Right renal cortex interstitium (tissue), 3 donors: Measurements from ENCODE around the gene GLIPR2. TPM values are rescaled to one million over a fixed set of nuclear protein-coding genes. Genes with fewer than 3 reads are reported as not detected.
"Not testable (repeated sequence)": the region's sequence is repeated elsewhere in the genome, so short reads cannot be mapped to it uniquely, and the experiment has no call there.

Source experiments
- DNase-seq, 3 donors: peaks; one replicate each; pipeline ENCODE4 v3.0.0-alpha.2; 2013; ENCODE audit warnings: low read depth in 3 of 3, low spot score in 2 of 3
- polyA plus RNA-seq, 3 donors: library from polyadenylated mRNA; unstranded; fragments of 120-200 nt; gene quantifications; one replicate each; pipeline ENCODE4 v1.2.1, GENCODE V29; 2013; ENCODE audit not compliant: insufficient read length in 3 of 3

The GLIPR2 gene
- polyA plus RNA-seq, 3 donors, result 33.9 to 40.8 (median 40.0) TPM

DNA sequence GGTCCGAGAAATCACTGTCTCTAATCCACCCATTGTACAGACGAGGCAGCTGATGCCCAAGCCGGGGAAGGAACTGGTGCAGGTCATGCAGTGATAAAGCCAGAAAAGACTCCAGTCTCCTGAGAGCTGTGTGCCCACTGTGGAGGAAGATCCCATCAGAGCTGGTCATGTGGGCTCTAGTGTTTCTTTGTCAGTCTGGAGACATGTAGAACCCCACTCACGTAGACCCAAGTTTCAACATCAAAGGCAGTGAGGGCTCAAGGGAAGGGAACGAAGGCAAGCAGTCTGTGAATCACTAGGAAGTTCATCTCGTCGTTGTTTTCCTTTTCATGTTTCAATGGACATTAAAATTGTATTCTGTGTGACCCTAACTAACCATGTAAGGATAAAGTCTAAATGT is 14.6 kb upstream of the GLIPR2 start:
- DNase-seq, result no peak

DNA sequence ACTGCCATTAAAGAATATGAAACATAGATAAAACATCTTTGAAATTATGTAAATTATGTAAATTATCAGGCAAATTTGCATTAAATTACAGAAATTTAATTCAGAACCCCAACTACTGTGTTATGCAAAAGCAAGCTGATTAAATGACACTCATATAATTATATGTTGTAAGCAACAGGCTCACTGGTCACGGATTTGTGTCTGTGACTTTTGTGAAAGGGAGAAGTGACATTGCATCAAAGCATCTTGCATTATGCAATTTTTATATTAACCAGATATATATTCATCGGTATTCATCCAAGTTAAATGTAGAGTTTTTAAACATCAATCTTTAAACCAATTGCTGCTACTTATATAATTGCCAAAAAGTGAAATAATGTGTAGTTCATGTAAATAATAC is 13.0 kb upstream of the GLIPR2 start:
- DNase-seq, result no peak

DNA sequence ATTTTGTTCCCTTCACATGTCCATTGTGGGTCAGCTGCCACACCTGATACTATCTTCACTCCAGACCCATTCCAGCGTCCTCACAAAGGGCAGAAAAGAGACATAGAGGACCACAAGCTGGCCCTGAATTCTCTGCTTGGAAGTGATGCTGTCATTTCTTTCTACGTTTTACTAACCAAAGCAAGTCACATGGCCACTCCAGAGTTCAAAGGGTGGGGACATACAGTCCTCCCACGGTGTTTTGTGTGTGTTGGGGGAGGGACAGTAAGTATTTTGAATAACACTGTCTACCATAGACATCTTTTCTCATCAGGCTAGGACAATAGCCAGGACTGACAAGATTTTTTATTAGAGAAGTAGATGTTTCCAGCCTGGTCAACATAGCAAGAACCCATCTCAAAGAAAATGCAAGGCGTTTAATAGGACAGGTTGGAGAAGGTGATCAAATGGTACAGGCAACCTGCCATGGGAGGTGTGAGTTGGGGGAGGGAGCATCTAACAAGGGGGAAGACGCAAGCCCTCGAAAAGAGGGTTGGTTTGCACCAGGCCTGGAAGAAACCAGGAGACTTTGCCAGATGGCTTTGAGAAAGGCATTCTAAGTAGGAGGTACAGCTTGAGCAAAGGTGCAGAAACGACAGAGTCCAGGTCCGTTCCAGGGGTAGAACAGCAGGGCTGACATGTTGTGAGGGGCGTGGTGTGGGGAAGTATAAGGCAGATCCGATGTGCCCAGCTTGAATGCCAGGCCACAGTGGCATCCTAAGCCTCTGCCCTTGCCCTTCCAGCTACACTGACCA is 11.3 kb upstream of the GLIPR2 start:
- DNase-seq, result no peak

DNA sequence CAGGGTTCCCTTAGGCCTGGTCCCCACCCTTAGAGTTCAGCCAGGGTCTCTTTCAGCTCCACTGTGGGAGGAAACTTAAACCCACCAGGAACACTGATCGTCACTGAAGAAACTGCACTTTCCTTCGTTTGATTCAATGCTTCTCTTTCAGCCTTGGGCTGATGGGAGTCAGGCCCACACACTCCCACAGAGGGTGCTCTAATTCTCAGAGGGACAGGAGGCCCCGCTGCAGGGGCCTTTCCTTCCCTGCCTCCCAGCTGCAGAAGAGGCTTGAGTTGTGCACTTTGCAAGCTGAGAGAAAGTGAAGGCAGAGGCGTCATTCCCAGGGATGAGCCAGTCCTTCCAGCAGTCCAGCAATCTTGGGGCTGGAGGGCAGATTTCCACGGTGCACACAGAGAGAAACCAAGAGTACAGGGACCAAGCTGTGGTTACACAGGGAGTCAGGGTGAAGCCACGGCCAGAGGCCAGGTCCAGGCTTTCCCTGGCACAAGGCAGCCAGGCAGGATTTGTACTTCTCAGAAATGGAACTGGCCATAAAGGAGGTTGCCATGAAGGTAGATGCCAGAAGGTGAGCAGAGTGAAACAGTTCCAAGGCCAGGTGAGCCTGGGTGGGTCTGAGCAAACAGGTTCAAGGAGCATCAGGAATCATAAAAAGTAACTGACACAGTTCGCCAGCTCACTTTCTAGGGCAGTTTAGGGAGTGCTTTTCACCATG is 10.4 kb upstream of the GLIPR2 start:
- no peak for DNase-seq

DNA sequence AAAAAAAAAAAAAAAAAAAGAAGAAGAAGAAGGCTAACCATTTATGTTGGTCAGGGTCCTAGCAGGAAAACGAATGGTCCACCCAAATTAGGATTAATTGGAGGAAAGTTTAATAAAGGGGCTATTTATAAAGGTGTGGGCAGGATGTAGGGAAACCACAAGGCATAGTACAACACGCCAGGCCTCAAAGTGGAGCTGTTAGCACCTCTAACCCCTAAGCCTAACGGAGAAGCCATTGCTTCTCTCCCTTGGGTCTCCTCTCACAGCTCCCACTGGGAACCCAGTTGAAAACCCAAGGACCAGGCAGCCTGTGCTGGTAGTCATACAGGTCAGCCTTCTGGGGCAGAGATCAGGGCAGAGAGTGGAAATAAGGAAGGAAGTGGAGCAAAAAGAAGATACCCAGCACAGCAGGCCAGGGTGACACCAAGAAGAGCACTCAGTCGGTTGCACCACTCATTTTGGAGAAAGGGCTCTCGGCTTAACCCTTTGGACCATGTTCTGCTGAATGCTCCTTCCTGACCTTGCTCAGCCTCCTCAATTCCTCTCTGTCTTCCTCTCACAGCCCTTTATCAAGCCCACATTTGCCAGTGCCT is 8.8 kb upstream of the GLIPR2 start:
- no peak for DNase-seq

DNA sequence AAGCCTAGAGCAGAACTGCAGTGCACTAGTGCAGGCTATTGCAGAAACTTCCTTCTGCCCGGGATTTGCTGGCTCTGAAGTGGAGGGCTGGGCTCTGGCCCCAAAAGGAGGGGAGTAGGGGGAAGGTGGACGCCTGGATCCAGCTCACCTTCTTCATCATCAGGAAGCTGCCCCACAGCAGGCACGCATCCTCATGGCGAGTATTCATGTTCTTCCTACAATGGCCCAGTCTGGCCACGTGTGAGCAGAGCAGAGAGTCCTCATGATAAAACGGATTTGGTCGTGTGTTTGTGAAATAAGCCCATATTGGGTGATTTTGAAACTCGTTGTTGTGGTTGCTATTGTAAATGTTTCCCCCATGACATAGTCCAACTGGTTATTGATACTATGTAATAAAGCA is 8.2 kb upstream of the GLIPR2 start:
- no peak for DNase-seq

DNA sequence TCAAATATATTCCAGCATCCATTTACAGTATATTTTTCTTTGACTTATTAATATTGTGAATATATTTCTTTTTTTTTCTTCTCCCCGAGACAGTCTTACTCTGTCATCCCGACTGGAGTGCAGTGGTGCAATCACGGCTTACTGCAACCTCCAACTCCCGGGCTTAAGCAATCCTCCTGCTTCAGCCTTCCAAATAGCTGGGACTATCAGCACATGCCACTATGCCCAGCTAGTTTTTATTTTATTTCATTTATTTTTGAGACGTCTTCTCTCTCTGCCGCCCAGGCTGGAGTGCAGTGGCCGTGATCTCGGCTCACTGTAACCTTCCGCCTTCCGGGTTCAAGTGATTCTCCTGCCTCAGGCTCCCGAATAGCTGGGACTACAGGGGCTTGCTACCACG is 7.4 kb upstream of the GLIPR2 start:
- no peak for DNase-seq

DNA sequence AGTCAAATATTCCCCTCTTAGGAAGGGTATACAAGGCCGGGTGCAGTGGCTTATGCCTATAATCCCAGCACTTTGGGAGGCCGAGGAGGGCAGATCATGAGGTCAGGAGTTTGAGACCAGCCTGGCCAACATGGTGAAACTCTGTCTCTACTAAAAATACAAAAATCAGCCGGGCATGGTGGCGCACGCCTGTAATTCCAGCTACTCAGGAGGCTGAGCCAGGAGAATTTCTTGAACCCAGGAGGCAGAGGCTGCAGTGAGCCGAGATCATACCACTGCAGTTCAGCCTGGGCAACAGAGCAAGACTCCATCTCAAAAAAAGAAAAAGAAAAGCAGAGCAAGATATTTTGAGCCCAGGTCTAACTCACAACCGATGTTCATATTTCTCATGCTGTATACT is 4.9 kb upstream of the GLIPR2 start:
- DNase-seq, result not testable (repeated sequence)

DNA sequence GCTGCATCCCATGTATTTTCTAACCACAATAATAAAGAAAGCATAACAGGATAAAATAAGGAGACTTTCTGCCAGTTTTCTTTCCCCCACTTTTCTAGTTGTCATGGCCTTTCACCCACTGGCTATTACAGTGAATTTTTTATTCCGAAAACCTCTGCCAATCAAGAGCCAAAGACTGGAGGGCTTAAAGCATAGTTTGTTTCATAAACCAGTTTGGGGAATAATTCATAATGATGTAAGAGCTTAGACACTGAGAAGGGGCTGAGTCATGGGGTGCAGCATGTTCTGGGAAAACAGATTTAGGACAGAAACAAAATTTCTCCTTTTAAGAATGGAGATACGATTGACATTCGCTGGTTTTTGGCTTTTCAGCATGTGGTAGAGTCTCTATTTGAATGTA is 4.4 kb upstream of the GLIPR2 start:
- no peak for DNase-seq

DNA sequence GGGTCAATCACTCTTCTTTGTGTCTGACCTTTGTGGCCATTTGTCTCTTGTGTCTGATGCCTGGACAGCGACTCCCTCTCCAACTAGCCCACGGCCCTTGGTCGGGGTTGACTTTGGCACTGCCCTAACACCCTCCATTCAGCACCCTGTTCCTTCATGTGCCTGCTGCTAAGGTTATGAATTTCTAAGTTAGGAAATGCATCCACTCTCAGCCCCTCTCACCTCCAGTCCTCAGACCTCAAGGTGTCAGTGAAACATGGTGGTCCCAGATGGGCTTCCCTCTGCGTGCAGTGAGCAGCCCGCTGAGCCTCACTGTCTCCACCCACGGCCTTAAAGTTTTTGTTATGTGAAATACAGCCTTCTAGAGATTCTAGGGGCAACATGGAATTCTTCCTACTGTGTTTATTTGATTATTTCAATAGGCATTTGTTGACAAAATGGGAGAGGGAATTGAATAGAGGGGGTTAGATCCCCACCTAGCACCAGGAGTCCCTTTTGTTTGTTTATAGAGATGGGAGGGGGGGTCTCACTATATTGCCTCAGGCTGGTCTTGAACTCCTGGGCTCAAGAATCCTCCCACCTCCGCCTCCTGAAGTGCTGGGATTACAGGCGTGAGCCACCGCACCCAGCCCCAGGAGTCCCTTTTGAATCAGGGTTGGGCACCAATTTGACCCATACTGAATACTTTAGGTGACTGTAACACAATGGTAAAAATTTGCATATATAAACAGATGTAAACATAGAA is 1.6 kb upstream of the GLIPR2 start:
- no peak for DNase-seq

DNA sequence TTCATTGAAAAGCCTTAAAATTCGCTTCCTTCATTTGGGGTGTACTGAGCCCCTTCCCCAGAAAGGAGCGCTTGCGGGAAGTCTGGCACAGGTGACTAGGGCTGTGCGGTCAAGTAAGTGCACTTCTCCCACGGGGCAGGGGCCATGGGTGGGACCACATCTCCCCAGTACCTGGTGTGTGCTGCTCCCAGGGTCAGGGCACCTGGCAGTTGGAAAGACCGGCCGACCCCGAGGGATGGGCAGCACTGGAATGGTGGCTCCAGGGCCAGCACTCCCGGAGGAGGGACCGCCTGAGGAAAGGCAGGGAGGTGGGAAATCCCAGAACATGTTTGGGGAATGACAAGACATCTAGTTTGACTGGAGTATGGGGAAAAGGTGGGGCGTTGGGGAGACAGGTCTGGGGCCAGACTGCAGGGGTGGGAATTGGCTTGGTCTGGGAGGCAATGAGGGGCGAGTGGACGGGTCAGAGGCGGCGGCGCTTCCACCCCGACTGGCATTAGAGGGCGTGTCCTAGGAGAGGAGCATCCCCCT is 727 bp upstream of the GLIPR2 start:
- DNase-seq, result no peak

DNA sequence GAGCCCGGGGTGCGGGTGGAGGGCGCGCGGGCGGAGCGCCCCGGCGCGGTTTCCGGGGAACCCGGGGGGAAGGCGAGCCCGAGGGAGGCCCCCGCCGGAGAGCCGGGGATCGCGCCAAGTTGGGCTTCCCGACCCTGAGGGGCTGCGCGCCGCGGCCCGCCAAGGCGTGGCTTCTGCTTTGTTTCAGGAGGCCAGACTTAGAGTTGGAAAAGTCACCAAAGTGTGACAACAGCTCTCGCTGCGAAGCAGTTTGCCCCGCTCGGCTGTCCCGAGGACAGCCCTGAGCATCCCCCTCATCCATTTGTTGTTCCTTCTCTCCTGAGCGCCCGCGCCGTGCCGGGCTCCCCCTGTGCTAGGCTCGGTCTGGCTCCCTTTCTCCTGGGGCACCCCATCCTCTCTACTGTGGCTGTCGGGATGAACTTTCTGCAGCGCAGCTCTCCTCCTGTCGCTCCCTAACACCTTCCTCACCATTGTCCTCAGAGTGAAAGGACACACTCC is 410 bp downstream of the GLIPR2 start:
- no peak for DNase-seq

DNA sequence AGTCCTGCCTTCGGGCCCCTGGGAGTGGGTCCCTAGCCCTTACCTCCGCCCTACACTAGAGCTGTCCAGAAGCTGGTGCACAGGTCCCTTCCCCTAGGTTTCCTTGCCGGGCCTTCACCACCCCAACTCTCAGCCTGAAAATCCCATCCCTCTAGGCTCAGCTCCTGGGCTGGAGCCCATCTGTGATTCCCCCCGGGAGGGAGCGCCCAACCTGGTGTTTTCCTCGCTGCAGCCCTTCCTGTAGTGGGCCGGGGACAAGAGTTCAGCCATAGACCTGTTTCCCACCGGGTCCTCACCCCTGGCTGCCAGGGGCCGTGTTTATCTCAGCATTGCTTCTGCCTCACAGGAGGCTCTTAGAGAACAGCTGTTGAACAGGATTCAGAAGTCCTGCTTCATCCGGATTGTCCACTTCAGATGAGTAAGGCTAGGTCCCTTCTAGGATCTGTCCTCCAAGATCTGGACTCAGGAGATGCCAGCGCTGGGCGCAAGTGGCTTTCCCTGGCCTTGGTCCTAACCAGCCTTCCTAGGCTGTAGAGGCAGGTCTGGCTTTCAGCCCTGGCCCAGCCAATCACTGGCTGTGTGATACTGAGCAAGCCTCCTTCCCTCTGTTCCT is 965 bp downstream of the GLIPR2 start:
- DNase-seq, result peak in 1 of 3 donors; percentile 23

DNA sequence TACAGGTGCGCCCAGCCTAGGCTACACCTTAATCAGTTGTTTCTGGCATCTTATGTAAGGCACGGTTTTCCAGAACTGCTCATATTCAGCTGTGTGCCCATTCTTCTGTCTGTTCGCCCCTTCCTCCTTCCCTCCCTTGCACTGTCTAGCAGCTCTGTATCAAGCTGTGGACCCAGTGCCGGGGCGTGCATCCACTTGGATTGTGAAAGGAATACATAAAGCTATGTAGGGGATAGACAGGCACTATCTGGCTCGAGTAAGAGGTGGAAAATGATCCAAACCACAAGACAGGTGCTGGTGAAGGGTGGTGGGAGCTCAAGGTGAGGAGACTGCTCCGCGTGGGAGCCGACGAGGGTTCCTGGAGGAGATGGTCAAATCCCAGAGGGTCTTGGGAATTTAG is 2.0 kb downstream of the GLIPR2 start:
- no peak for DNase-seq

DNA sequence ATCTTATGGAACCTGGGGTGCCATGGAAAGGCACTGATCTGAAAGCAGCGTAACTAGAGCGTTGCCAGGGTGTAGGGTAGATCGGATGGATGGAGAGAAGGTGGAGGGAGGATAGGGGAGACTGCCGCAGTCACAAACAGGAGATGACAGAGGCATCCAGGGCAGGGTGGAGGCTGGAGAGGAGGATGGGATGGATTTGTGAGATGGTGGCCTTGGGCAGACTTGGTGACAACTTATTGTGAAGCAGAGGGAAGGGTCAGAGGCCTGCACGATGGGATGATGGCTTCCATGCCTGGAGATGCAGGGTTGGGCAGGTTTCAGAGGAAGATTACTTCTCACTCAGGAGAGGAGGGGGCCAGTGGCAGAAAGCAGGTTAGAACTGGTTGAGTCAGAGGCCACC is 2.4 kb downstream of the GLIPR2 start:
- DNase-seq, result no peak

DNA sequence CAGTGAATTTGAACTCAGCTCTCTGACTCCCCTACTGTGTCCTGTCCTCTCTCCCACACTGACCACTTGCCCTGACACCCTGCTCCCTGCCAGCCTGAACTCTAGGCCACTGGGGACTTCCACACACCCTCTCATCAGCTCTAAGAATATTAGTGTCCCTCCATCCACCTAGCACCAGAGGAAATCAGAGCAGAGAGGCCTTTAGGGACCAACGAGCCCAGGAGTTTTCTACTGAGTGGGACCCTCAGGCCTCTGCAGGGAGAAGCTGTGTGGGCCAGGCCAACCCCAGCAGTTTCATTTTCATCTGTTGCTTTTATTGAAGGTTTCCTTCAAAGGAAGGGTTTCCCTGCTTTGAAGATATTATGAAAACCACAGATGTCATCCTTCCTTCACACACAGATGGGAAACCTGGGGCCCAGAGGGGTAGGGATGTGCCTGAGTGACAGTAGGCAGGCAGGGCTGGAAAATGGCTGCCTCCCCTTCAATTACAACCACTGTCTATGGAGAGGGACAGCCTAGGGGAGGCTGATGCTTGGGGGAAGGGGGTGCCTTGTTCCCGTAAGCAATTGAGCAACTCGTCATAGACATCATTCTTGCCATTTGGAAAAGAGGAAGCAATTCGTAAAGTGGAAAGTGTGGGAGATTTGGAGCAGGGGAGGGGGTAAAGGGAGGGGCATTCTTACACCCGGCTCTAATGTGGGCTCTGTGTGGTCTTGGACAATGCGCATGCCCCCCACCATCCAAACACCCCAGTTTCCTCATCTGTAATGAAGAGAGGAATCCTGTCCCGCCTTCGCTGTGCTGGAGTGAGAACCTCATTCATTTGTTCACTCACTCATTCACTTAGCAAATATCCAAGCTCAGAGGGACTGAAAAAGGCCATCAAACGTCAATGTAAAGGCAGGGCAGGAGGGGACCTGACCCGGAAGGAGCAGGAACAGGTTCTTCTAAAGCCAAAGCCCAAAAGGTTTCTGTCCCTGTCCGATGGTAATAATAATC is 3.9 kb downstream of the GLIPR2 start:
- no peak for DNase-seq

DNA sequence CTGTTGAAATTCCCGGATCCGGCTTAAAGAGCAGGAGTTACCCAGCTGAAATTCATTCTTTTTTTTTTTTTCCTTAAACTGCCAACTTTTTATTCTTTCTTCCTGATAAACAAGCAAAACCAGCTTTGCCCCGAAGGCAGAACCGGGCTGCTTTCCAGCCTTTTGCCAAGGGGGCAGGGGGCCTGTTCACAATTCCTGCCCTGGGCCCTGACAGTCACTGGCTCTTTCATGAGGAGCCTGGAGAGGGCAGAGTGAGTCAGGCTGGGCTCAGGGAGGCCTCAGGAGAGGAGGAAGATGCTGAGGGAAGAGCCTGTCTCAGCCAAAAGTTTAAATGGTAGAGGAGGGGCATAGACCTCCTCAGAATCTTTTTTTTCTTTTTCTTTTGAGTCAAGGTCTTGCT is 4.8 kb downstream of the GLIPR2 start:
- DNase-seq, result no peak

DNA sequence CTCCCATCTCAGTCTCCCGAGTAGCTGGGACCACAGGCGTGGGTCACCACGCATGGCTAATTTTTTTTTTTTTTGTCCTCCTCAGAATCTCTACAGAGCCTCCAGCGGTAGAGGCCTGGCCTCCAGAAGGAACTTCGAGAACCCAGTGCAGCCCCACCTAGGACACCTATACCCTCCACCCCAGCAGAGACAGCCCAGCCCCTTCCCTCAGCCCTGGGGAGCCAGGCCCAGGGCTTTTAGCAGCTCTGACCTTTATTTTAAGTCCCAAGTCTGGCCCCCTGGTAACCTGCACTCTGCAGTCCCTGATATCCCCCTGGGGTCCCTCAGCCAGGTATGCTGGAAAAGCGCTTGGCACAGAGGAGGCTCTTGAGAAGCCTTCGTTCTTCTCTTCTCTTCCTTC is 5.2 kb downstream of the GLIPR2 start:
- no peak for DNase-seq
